KMS-11 (cell line): Measurements from ENCODE around the gene ATP1A4.

Source experiments
- H2AFZ ChIP-seq: fragments of 200-600 bp; sonication (generic); 2 replicates; pipeline ENCODE4 v1.6.1; 2016; ENCODE audit warnings: antibody characterized with exemption, mixed run types, low read depth
- H3K27ac ChIP-seq: fragments of 200-600 bp; sonication (generic); 2 replicates; pipeline ENCODE4 v1.6.1; 2016; ENCODE audit warnings: mild to moderate bottlenecking, mixed run types
- H3K27me3 ChIP-seq: fragments of 200-600 bp; sonication (generic); 2 replicates; pipeline ENCODE4 v1.6.1; 2017; ENCODE audit warnings: mild to moderate bottlenecking, low read depth, mixed run types, moderate library complexity; ENCODE audit not compliant: insufficient read depth
- H3K36me3 ChIP-seq: fragments of 200-600 bp; sonication (generic); 2 replicates; pipeline ENCODE4 v1.6.1; 2017; ENCODE audit warnings: mild to moderate bottlenecking, mixed run types; ENCODE audit not compliant: insufficient read depth
- H3K4me1 ChIP-seq: fragments of 200-600 bp; sonication (generic); 2 replicates; pipeline ENCODE4 v1.6.1; 2016; ENCODE audit warnings: mild to moderate bottlenecking, low read depth, mixed run types; ENCODE audit not compliant: poor library complexity, severe bottlenecking
- H3K4me2 ChIP-seq: fragments of 200-600 bp; sonication (generic); 2 replicates; pipeline ENCODE4 v1.7.0; 2016; ENCODE audit warnings: mild to moderate bottlenecking, mixed run types
- H3K4me3 ChIP-seq: fragments of 200-600 bp; sonication (generic); IDR thresholded peaks from 2 replicates; pipeline ENCODE4 v1.6.1; 2017; ENCODE audit warnings: low read depth, low read length, mixed read lengths; ENCODE audit not compliant: insufficient read depth
- H3K79me2 ChIP-seq: fragments of 200-600 bp; sonication (generic); 2 replicates; pipeline ENCODE4 v1.6.1; 2016; ENCODE audit warnings: low read depth, mixed run types; ENCODE audit not compliant: insufficient read depth
- H3K9ac ChIP-seq: fragments of 200-600 bp; sonication (generic); 2 replicates; pipeline ENCODE4 v1.6.1; 2016; ENCODE audit warnings: mild to moderate bottlenecking, mixed run types
- H4K20me1 ChIP-seq: fragments of 200-600 bp; sonication (generic); 2 replicates; pipeline ENCODE4 v1.6.1; 2016; ENCODE audit warnings: mild to moderate bottlenecking, mixed run types; ENCODE audit not compliant: insufficient read depth
- TF ChIP-seq, protein P1 (sequence below): fragments of 200-600 bp; sonication (generic); conservative IDR thresholded peaks from 2 replicates; pipeline ENCODE4 v1.6.1; 2017; ENCODE audit warnings: low read depth, mild to moderate bottlenecking, antibody characterized with exemption, low read length, moderate library complexity, mixed read lengths

Gene ATP1A4

GRCh38 chr1:160134791-160135572 lies 16.4 kb upstream of the ATP1A4 start:
- H3K9ac ChIP-seq: no peak overlapping the region
- H2AFZ ChIP-seq: no peak overlapping the region
- no peak overlapping the region for H3K4me2 ChIP-seq

GRCh38 chr1:160136121-160136925 lies 15.1 kb upstream of the ATP1A4 start:
- Histone ChIP-seq H3K27ac (no peak overlapping the region), H2AFZ (no peak overlapping the region), H3K4me1 (no peaks in the 10 kb centered on the region), H3K27me3 (no peaks in the 10 kb centered on the region), H3K4me2 (no peak overlapping the region), H3K36me3 (no peaks in the 10 kb centered on the region), H3K4me3 (no peak overlapping the region), H3K79me2 (no peaks in the 10 kb centered on the region), H4K20me1 (no peaks in the 10 kb centered on the region), H3K9ac (no peak overlapping the region)
- TF ChIP-seq, protein P1, sequence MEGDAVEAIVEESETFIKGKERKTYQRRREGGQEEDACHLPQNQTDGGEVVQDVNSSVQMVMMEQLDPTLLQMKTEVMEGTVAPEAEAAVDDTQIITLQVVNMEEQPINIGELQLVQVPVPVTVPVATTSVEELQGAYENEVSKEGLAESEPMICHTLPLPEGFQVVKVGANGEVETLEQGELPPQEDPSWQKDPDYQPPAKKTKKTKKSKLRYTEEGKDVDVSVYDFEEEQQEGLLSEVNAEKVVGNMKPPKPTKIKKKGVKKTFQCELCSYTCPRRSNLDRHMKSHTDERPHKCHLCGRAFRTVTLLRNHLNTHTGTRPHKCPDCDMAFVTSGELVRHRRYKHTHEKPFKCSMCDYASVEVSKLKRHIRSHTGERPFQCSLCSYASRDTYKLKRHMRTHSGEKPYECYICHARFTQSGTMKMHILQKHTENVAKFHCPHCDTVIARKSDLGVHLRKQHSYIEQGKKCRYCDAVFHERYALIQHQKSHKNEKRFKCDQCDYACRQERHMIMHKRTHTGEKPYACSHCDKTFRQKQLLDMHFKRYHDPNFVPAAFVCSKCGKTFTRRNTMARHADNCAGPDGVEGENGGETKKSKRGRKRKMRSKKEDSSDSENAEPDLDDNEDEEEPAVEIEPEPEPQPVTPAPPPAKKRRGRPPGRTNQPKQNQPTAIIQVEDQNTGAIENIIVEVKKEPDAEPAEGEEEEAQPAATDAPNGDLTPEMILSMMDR: no peak

More at GRCh38 chr1:160134791-160135572, 16.4 kb upstream of the ATP1A4 start:
- no peak overlapping the region for H3K27ac ChIP-seq
- no peaks in the 10 kb centered on the region for H3K4me1 ChIP-seq
- H3K36me3 ChIP-seq: no peaks in the 10 kb centered on the region
- H3K4me3 ChIP-seq: no peak overlapping the region
- H3K27me3 ChIP-seq: no peaks in the 10 kb centered on the region
- TF ChIP-seq, protein P1: no peak
- H4K20me1 ChIP-seq: no peaks in the 10 kb centered on the region
- H3K79me2 ChIP-seq: no peaks in the 10 kb centered on the region

GRCh38 chr1:160136926-160137200 lies 14.5 kb upstream of the ATP1A4 start:
- no peaks in the 10 kb centered on the region for H3K79me2 ChIP-seq
- H4K20me1 ChIP-seq: no peaks in the 10 kb centered on the region
- H3K4me3 ChIP-seq: no peak overlapping the region
- H3K27me3 ChIP-seq: no peaks in the 10 kb centered on the region
- TF ChIP-seq, protein P1: no peak
- no peak overlapping the region for H2AFZ ChIP-seq
- no peaks in the 10 kb centered on the region for H3K36me3 ChIP-seq
- H3K4me2 ChIP-seq: no peak overlapping the region
- H3K27ac ChIP-seq: no peak overlapping the region
- no peaks in the 10 kb centered on the region for H3K4me1 ChIP-seq
- no peak overlapping the region for H3K9ac ChIP-seq

DNA sequence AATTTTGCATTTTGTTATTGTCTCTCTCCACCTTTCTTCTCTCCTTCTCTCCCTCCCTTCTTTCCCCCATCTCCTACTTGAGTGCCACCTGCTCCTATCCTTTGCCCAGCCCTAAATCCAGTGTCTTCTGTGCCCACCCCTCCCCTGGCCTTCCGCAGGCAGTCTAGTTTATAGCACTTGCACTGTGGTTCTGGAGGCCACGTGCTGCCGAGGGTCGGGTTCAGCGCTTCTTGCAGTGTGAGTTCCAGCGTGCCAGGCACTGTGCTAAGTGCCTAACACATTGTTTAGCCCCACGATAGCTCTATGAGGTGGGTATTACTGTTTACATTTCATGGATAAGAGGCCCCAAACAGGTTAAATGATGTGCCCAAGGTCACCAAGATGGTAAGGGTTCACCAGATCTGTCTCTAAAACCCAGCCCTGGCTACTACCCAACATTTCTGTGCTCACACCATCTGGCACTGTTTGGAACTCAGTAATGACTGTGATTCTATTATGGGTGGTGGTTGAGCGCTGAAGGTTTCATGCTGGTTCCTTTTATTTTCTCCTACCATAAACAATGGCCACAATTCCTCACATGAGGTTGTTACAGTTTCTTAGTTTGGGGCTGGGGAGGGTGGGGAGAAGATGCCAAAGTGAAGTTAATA lies 14.1 kb upstream of the ATP1A4 start:
- no peak overlapping the region for H3K4me2 ChIP-seq
- no peak overlapping the region for H3K27ac ChIP-seq
- no peaks in the 10 kb centered on the region for H3K36me3 ChIP-seq
- H3K4me1 ChIP-seq: no peaks in the 10 kb centered on the region
- no peaks in the 10 kb centered on the region for H3K27me3 ChIP-seq
- H3K4me3 ChIP-seq: no peak overlapping the region
- H3K9ac ChIP-seq: no peak overlapping the region
- H3K79me2 ChIP-seq: no peaks in the 10 kb centered on the region
- TF ChIP-seq, protein P1: no peak
- no peaks in the 10 kb centered on the region for H4K20me1 ChIP-seq
- no peak overlapping the region for H2AFZ ChIP-seq
